ENCODE data around the gene PAK4. TPM values are rescaled to one million over a fixed set of nuclear protein-coding genes. Genes with fewer than 3 reads are reported as not detected.

The PAK4 gene
- total and polyA plus RNA-seq, 2 of the 8 experiments (the other 6 are each of a cell fraction or from before 2014, with no cell fraction given), result 50.7 to 64.4 TPM

DNA sequence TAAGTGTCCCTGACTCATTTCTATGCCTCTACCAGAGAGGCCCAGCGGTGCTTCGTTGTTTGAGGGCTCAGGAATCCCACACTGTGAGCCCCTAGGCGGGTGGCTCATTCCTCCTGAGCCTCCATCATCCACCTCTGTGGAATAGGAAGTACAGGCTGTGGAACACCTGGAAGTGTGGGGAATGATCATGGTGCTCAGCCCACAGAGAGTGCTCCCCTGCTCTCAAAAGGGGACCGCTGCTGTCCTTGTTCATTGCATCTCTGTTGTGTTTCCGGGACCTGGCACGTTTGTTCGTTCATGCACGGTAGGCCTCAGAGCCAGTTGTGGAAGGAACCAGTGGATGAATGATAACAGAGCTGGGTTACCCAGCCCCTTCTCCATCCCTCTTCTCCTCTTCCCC, 40.2 kb upstream of the PAK4 start:
- H3K4me2 ChIP-seq (ENCODE audit: insufficient read depth in 1 of 2, low read depth in 2 of 2, low read length in 2 of 2), result no peak overlapping the region
- no peak overlapping the region for H3K56ac ChIP-seq (replicated peaks; ENCODE audit: insufficient read length, low read depth, low read length)
- H2BK15ac ChIP-seq (ENCODE audit: low read length), result peak overlapping the region; percentile 95
- peaks cover 0 to 8% (median 2%) of the 10 kb centered on the region in 4 experiments; a peak in 3 of 7 replicates for H3K4me1 ChIP-seq (replicated peaks in 1 of 4; ENCODE audit: control insufficient read depth in 3 of 4, insufficient read depth in 4 of 4, low read length in 3 of 4)
- peaks cover 3 to 36% (median 28%) of the 10 kb centered on the region in 4 experiments for H3K27me3 ChIP-seq (replicated peaks in 1 of 4; ENCODE audit: control insufficient read depth in 3 of 4, extremely low read depth in 1 of 4, insufficient read depth in 3 of 4, low read length in 3 of 4)
- H3K4me3 ChIP-seq (ENCODE audit: extremely low read depth in 1 of 4, insufficient read depth in 2 of 4, low read depth in 3 of 4, low read length in 4 of 4), result no peak overlapping the region
- 0 out of 2 replicates have a peak overlapping the region, but pooled peaks have one; percentile 9 for H2AK5ac ChIP-seq (ENCODE audit: low read depth, low read length)
- H4K20me1 ChIP-seq (replicated peaks in 1 of 2; ENCODE audit: control insufficient read depth in 1 of 2, insufficient read depth in 2 of 2, low read length in 2 of 2), result no peaks in the 10 kb centered on the region
- H3K79me1 ChIP-seq (ENCODE audit: low read depth, low read length), result no peaks in the 10 kb centered on the region
- DNase-seq (ENCODE audit: low read depth in 1 of 2, low spot score in 2 of 2) (no peak), FAIRE-seq (no peak)
- no peaks in the 10 kb centered on the region for H3K79me2 ChIP-seq (ENCODE audit: control insufficient read depth in 1 of 2, insufficient read depth in 2 of 2, low read length in 2 of 2)
- H3K9ac ChIP-seq (replicated peaks in 1 of 4; ENCODE audit: extremely low read depth in 1 of 4, low read depth in 3 of 4, low read length in 3 of 4), result no peak overlapping the region
- H3K27ac ChIP-seq (ENCODE audit: low read depth, low read length), result no peak overlapping the region
- no peak overlapping the region for H3K4ac ChIP-seq (replicated peaks; ENCODE audit: insufficient read length, low read depth, low read length)
- H2BK5ac ChIP-seq (ENCODE audit: low read depth, low read length), result no peak overlapping the region
- WGBS, 2 experiments (ENCODE audit: extremely low coverage in 1 of 2, insufficient coverage in 1 of 2, insufficient read length in 1 of 2, insufficient replicate concordance in 2 of 2, low coverage in 1 of 2, low lambda C conversion rate in 2 of 2, missing lambda C conversion rate in 1 of 2), result 79% methylated on average over 8 of the region's 8 CpGs; no CpG with 5 or more reads in 1 of the 2 experiments
- H3K14ac ChIP-seq (ENCODE audit: insufficient read length), result no peak overlapping the region
- POLR2A ChIA-PET (ENCODE audit: partially characterized antibody), result interaction anchor here (1.1 to 2.2 kb wide), 4 partner anchors 8 to 1342 kb away, joined by 3 to 7 read pairs (median 3); partner anchors contain the start of genes MED29, PAF1 and SYCN
- H3K36me3 ChIP-seq (ENCODE audit: control insufficient read depth in 2 of 4, insufficient read depth in 4 of 4, low read length in 3 of 4), result no peaks in the 10 kb centered on the region
- no peak overlapping the region for H2BK120ac ChIP-seq (replicated peaks; ENCODE audit: low read depth, low read length)
- no peak overlapping the region for H2AFZ ChIP-seq (ENCODE audit: low read length)
- H3K9me3 ChIP-seq (ENCODE audit: insufficient read depth in 2 of 2, low read depth in 1 of 2, low read length in 1 of 2), result no peaks in the 10 kb centered on the region
- no peak overlapping the region for H4K8ac ChIP-seq (ENCODE audit: extremely low read depth, insufficient read depth, low read length)
- no peak overlapping the region; the same call in none of the 2 replicates for H3K18ac ChIP-seq (ENCODE audit: extremely low read depth, low read length)
- H4K5ac ChIP-seq (ENCODE audit: insufficient read length, low read depth, low read length), result no peak overlapping the region
- CTCF ChIA-PET (ENCODE audit: partially characterized antibody), result interaction anchor here (1.2 to 2.8 kb wide), 3 partner anchors 13 to 33 kb away, joined by 3 to 7 read pairs (median 4); no protein-coding TSS in a partner anchor
- no peak overlapping the region for H3K23ac ChIP-seq (ENCODE audit: insufficient read length)
- no peak overlapping the region for H4K91ac ChIP-seq (replicated peaks; ENCODE audit: insufficient read length, low read length)
- H3K23me2 ChIP-seq (ENCODE audit: low read depth, low read length), result peaks cover 4% of the 10 kb centered on the region; the same call in 1 of the 2 replicates
- H2BK20ac ChIP-seq (ENCODE audit: low read length), result no peak overlapping the region; the same call in 1 of the 2 replicates
- 0 out of 2 replicates have a peak overlapping the region, but pooled peaks have one; percentile 60 for H2BK12ac ChIP-seq (ENCODE audit: low read depth, low read length)
- no peak for TF ChIP-seq SRF (IDR thresholded peaks at IDR 0.05; ENCODE audit: low read depth, low read length)
- no peak for TF ChIP-seq BRCA1 (IDR thresholded peaks at IDR 0.05; ENCODE audit: low read depth, low read length)
- no peak for TF ChIP-seq TEAD4 (IDR thresholded peaks at IDR 0.05; ENCODE audit: low read depth, low read length)
- no peak for TF ChIP-seq ZNF274 (IDR thresholded peaks at IDR 0.05; ENCODE audit: borderline replicate concordance, extremely low read depth, low read length)
- no peak for TF ChIP-seq SP4 (IDR thresholded peaks at IDR 0.05; ENCODE audit: low read length)
- no peak for TF ChIP-seq MAFK (IDR thresholded peaks at IDR 0.05; ENCODE audit: low read depth, low read length)
- TF ChIP-seq, protein P1, sequence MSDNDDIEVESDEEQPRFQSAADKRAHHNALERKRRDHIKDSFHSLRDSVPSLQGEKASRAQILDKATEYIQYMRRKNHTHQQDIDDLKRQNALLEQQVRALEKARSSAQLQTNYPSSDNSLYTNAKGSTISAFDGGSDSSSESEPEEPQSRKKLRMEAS (IDR thresholded peaks at IDR 0.05), result no peak
- no peak for TF ChIP-seq CTBP2 (IDR thresholded peaks at IDR 0.05; ENCODE audit: borderline replicate concordance, insufficient read depth, insufficient read length, low read length)
- no peak for TF ChIP-seq SUZ12 (IDR thresholded peaks at IDR 0.05; ENCODE audit: low read length)
- TF ChIP-seq PHF8 (conservative IDR thresholded peaks at IDR 0.05; ENCODE audit: low read depth, low read length), result no peak
- TF ChIP-seq GTF2F1 (IDR thresholded peaks at IDR 0.05; ENCODE audit: borderline replicate concordance, low read depth, low read length), result no peak
- TF ChIP-seq TBP (IDR thresholded peaks at IDR 0.05; ENCODE audit: low read depth, low read length), result no peak
- TF ChIP-seq CREB1 (IDR thresholded peaks at IDR 0.05), result no peak
- no peak for TF ChIP-seq EGR1 (IDR thresholded peaks at IDR 0.05; ENCODE audit: borderline replicate concordance, low read depth, low read length)
- TF ChIP-seq POLR2A (IDR thresholded peaks at IDR 0.05; ENCODE audit: control extremely low read depth in 1 of 2, low read depth in 2 of 2, low read length in 2 of 2), result no peak
